Activated CD8-positive, alpha-beta T cell treated with anti-CD3 and anti-CD28 coated beads for 36 hours (primary cell): ENCODE data around the gene ZNF354C. TPM values are rescaled to one million over a fixed set of nuclear protein-coding genes. Genes with fewer than 3 reads are reported as not detected.

Experiments
- ATAC-seq: fragments of 200-7000 bp; cut with Tn5 transposase; one replicate; pipeline ENCODE4 v1.10.0; 2021; ENCODE audit warnings: mild to moderate bottlenecking, moderate library complexity
- CTCF ChIA-PET: fragments of 350-600 bp; sonication (Branson Sonifier 250); formaldehyde crosslinking; loops from one replicate; lab custom pipeline; 2021; ENCODE audit warnings: antibody characterized with exemption; lab: Charles Lee
- POLR2A ChIA-PET: fragments of 350-600 bp; sonication (Branson Sonifier 250); formaldehyde crosslinking; loops from one replicate; lab custom pipeline; 2021; ENCODE audit warnings: antibody characterized with exemption; lab: Charles Lee
- DNase-seq: peaks from one replicate; pipeline ENCODE4 v3.0.0-alpha.2; 2020
- H3K27ac Mint-ChIP-seq: one replicate; pipeline ENCODE4 v1.8.0; 2021; ENCODE audit warnings: mild to moderate bottlenecking, mixed read lengths
- H3K27me3 Mint-ChIP-seq: one replicate; pipeline ENCODE4 v1.8.0; 2021; ENCODE audit warnings: mixed read lengths
- H3K36me3 Mint-ChIP-seq: one replicate; pipeline ENCODE4 v1.8.0; 2021; ENCODE audit warnings: low read depth, mixed read lengths
- H3K4me1 Mint-ChIP-seq: one replicate; pipeline ENCODE4 v1.8.0; 2021; ENCODE audit warnings: low read depth, mixed read lengths
- H3K4me3 Mint-ChIP-seq: one replicate; pipeline ENCODE4 v1.8.0; 2021; ENCODE audit warnings: mild to moderate bottlenecking, moderate library complexity, mixed read lengths
- H3K9me3 Mint-ChIP-seq: one replicate; pipeline ENCODE4 v1.8.0; 2021; ENCODE audit warnings: mixed read lengths
- CTCF ChIP-seq: fragments of 200-600 bp; IDR thresholded peaks from one replicate; pipeline ENCODE4 v1.8.0; 2022; ENCODE audit warnings: antibody characterized with exemption, mild to moderate bottlenecking
- intact Hi-C: fragments of 100-400 bp; cut with micrococcal nuclease; formaldehyde crosslinking; loops from one replicate; pipeline ENCODE4 v1.10.0; 2022
- total RNA-seq, 2 experiments: library from RNA; stranded (reverse); gene quantifications; one replicate each; pipeline ENCODE4 v1.2.3, GENCODE V29; 2021

Gene ZNF354C
- total RNA-seq, 2 experiments from 2014 or later = 7.0 to 7.4 TPM

- intact Hi-C loops = no loop called here
- ATAC-seq (no peak), DNase-seq (no peak)
- Mint-ChIP-seq H3K9me3 (peaks cover 33% of the 10 kb centered on the region), H3K4me3 (no peak overlapping the region), H3K27me3 (no peaks in the 10 kb centered on the region), H3K4me1 (no peaks in the 10 kb centered on the region), H3K36me3 (no peaks in the 10 kb centered on the region), H3K27ac (no peak overlapping the region)
- CTCF ChIA-PET = no interaction called here
- TF ChIP-seq CTCF = no peak
- POLR2A ChIA-PET = no interaction called here
Observed at GRCh38 chr5:179113945-179114641, 53.9 kb downstream of the ZNF354C start.

GRCh38 chr5:179114756-179115155 lies 54.6 kb downstream of the ZNF354C start:
- ChIA-PET POLR2A (interaction anchor here (0.6 kb wide), 1 partner anchor 178 kb away, joined by 3 read pairs; no protein-coding TSS in a partner anchor), CTCF (no interaction called here)
- no peaks in the 10 kb centered on the region for H3K4me1 Mint-ChIP-seq
- no peaks in the 10 kb centered on the region for H3K27me3 Mint-ChIP-seq
- intact Hi-C loops = no loop called here
- TF ChIP-seq CTCF = no peak
- peaks cover 29% of the 10 kb centered on the region for H3K9me3 Mint-ChIP-seq
- DNase-seq = no peak
- H3K4me3 Mint-ChIP-seq = no peak overlapping the region
- H3K27ac Mint-ChIP-seq = no peak overlapping the region
- H3K36me3 Mint-ChIP-seq = no peaks in the 10 kb centered on the region
- ATAC-seq = no peak

GRCh38 chr5:179115307-179115706 lies 55.1 kb downstream of the ZNF354C start:
- POLR2A ChIA-PET = interaction anchor here (0.6 kb wide), 1 partner anchor 179 kb away, joined by 3 read pairs; no protein-coding TSS in a partner anchor
- H3K4me1 Mint-ChIP-seq = no peaks in the 10 kb centered on the region
- H3K27me3 Mint-ChIP-seq = no peaks in the 10 kb centered on the region
- TF ChIP-seq CTCF = no peak
- intact Hi-C loops = no loop called here
- H3K27ac Mint-ChIP-seq = no peak overlapping the region
- ATAC-seq = no peak
- CTCF ChIA-PET = no interaction called here
- peaks cover 29% of the 10 kb centered on the region for H3K9me3 Mint-ChIP-seq
- H3K36me3 Mint-ChIP-seq = no peaks in the 10 kb centered on the region
- no peak for DNase-seq
- no peak overlapping the region for H3K4me3 Mint-ChIP-seq

GRCh38 chr5:179115845-179116524 lies 55.8 kb downstream of the ZNF354C start:
- Mint-ChIP-seq H3K36me3 (no peaks in the 10 kb centered on the region), H3K4me1 (no peaks in the 10 kb centered on the region), H3K9me3 (peaks cover 29% of the 10 kb centered on the region), H3K4me3 (no peak overlapping the region), H3K27ac (no peak overlapping the region), H3K27me3 (no peaks in the 10 kb centered on the region)
- no peak for TF ChIP-seq CTCF
- POLR2A ChIA-PET = no interaction called here
- ATAC-seq (no peak), DNase-seq (no peak)
- intact Hi-C loops = no loop called here
- CTCF ChIA-PET = no interaction called here

GRCh38 chr5:179118338-179118737 lies 58.2 kb downstream of the ZNF354C start:
- Mint-ChIP-seq H3K36me3 (no peaks in the 10 kb centered on the region), H3K9me3 (peaks cover 23% of the 10 kb centered on the region), H3K4me1 (no peaks in the 10 kb centered on the region), H3K27me3 (no peaks in the 10 kb centered on the region), H3K4me3 (no peak overlapping the region), H3K27ac (no peak overlapping the region)
- ATAC-seq (no peak), DNase-seq (no peak)
- intact Hi-C loops = no loop called here
- POLR2A ChIA-PET = no interaction called here
- TF ChIP-seq CTCF = no peak
- CTCF ChIA-PET = no interaction called here
